ENCODE results near the gene MYOM1.

Gene MYOM1

GRCh38 chr18:3048121-3048520 lies 171.6 kb downstream of the MYOM1 start:
- H3K27ac ChIP-seq, result no peak overlapping the region
- TF ChIP-seq CTCF (conservative IDR thresholded peaks at IDR 0.05), result no peak

- TF ChIP-seq CTCF (conservative IDR thresholded peaks at IDR 0.05), result no peak
Measured at GRCh38 chr18:3046216-3046808, 173.5 kb downstream of the MYOM1 start.

GRCh38 chr18:3044931-3045698 lies 174.7 kb downstream of the MYOM1 start:
- no peak for TF ChIP-seq CTCF (conservative IDR thresholded peaks at IDR 0.05)
- peak overlapping the region; percentile 98 for H3K27ac ChIP-seq

More at GRCh38 chr18:3046216-3046808, 173.5 kb downstream of the MYOM1 start:
- peak overlapping the region; percentile 98 for H3K27ac ChIP-seq

GRCh38 chr18:3042379-3042778 lies 177.4 kb downstream of the MYOM1 start:
- no peak for TF ChIP-seq CTCF (conservative IDR thresholded peaks at IDR 0.05)
- peak overlapping the region; percentile 98 for H3K27ac ChIP-seq

- peak overlapping the region; percentile 98 for H3K27ac ChIP-seq
Measured at GRCh38 chr18:3041843-3042242, 177.9 kb downstream of the MYOM1 start.

GRCh38 chr18:3040881-3041280 lies 178.9 kb downstream of the MYOM1 start:
- no peak for TF ChIP-seq CTCF (conservative IDR thresholded peaks at IDR 0.05)
- H3K27ac ChIP-seq, result peak overlapping the region; percentile 98; the same call in 1 of the 2 replicates

More at GRCh38 chr18:3041843-3042242, 177.9 kb downstream of the MYOM1 start:
- TF ChIP-seq CTCF (conservative IDR thresholded peaks at IDR 0.05), result no peak

- no peak for TF ChIP-seq CTCF (conservative IDR thresholded peaks at IDR 0.05)
- H3K27ac ChIP-seq, result no peak overlapping the region
Measured at GRCh38 chr18:3040173-3040572, 179.6 kb downstream of the MYOM1 start.
